Adrenal gland (tissue), 5 donors: ENCODE results near the gene SLC7A6.

Experiments used
- POLR2A ChIP-seq, 2 donors: fragments of 450-650 bp; IDR thresholded peaks; one replicate each; pipeline ENCODE4 v1.6.1; 2017; ENCODE audit warnings: antibody characterized with exemption in 2 of 2, mild to moderate bottlenecking in 2 of 2, moderate library complexity in 1 of 2
- TF ChIP-seq, protein P1 (sequence below), 6 experiments: fragments of 450-650 bp in 4 of 6; fragments of 200-600 bp in 2 of 6; sonication (generic) in 1 of 6; IDR thresholded peaks; 1 replicate in 5 of 6; 2 replicates in 1 of 6; pipeline versions ENCODE4 v1.5.1 to v1.8.0; 2016 to 2021; ENCODE audit warnings: antibody characterized with exemption in 6 of 6, mild to moderate bottlenecking in 2 of 6, moderate library complexity in 1 of 6
- donor health status: DM: no; HTN: no; CAD: no.

GRCh38 chr16:68235108-68235886 is 29.0 kb upstream of the SLC7A6 start:
- TF ChIP-seq, protein P1, sequence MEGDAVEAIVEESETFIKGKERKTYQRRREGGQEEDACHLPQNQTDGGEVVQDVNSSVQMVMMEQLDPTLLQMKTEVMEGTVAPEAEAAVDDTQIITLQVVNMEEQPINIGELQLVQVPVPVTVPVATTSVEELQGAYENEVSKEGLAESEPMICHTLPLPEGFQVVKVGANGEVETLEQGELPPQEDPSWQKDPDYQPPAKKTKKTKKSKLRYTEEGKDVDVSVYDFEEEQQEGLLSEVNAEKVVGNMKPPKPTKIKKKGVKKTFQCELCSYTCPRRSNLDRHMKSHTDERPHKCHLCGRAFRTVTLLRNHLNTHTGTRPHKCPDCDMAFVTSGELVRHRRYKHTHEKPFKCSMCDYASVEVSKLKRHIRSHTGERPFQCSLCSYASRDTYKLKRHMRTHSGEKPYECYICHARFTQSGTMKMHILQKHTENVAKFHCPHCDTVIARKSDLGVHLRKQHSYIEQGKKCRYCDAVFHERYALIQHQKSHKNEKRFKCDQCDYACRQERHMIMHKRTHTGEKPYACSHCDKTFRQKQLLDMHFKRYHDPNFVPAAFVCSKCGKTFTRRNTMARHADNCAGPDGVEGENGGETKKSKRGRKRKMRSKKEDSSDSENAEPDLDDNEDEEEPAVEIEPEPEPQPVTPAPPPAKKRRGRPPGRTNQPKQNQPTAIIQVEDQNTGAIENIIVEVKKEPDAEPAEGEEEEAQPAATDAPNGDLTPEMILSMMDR (IDR thresholded peaks at IDR 0.05): no peak
- no peak for TF ChIP-seq POLR2A (IDR thresholded peaks at IDR 0.05)
